ENCODE measurements around the gene PLAU.

- TF ChIP-seq CTCF (conservative IDR thresholded peaks at IDR 0.05; ENCODE audit: low read depth, low read length) (no peak), EZH2phosphoT487 (IDR thresholded peaks at IDR 0.05; ENCODE audit: borderline replicate concordance, low read length) (no peak)
Observed at GRCh38 chr10:73868655-73869195, 42.2 kb upstream of the PLAU start.
